Large intestine (tissue), 3 donors: ENCODE results near the gene MRPS14. TPM values are rescaled to one million over a fixed set of nuclear protein-coding genes. Genes with fewer than 3 reads are reported as not detected.

Experiments used
- DNase-seq, 2 donors: peaks; one replicate each; pipeline versions ENCODE4 v3.0.0 to v3.0.0-alpha.2; 2013
- H3K27ac ChIP-seq: one replicate; pipeline ENCODE4 v1.5.1; 2013; ENCODE audit warnings: low read length
- H3K27me3 ChIP-seq: 2 replicates; pipeline ENCODE4 v1.6.1; 2013; ENCODE audit warnings: low read length; ENCODE audit not compliant: control insufficient read depth, insufficient read depth
- H3K36me3 ChIP-seq: 2 replicates; pipeline ENCODE4 v1.6.1; 2013; ENCODE audit warnings: low read length; ENCODE audit not compliant: control insufficient read depth, insufficient read depth
- H3K4me1 ChIP-seq: one replicate; pipeline ENCODE4 v1.6.1; 2013; ENCODE audit warnings: low read length; ENCODE audit not compliant: control insufficient read depth, insufficient read depth
- H3K4me3 ChIP-seq: one replicate; pipeline ENCODE4 v1.5.1; 2013; ENCODE audit warnings: low read length
- H3K9me3 ChIP-seq: one replicate; pipeline ENCODE4 v1.6.1; 2013; ENCODE audit warnings: mild to moderate bottlenecking, low read depth, low read length, moderate library complexity; ENCODE audit not compliant: control insufficient read depth
- WGBS: methylation state at CpG from one replicate; pipeline ENCODE4 v1.1.5; 2013; ENCODE audit warnings: low lambda C conversion rate; ENCODE audit not compliant: insufficient coverage; 5-methylcytosine and 5-hydroxymethylcytosine counted together
- polyA plus RNA-seq: library from polyadenylated mRNA; unstranded; fragments of 120-200 nt; gene quantifications from one replicate; pipeline ENCODE4 v1.2.1, GENCODE V29; 2013

The MRPS14 gene
- polyA plus RNA-seq, 1 donor = 32.8 TPM

DNA sequence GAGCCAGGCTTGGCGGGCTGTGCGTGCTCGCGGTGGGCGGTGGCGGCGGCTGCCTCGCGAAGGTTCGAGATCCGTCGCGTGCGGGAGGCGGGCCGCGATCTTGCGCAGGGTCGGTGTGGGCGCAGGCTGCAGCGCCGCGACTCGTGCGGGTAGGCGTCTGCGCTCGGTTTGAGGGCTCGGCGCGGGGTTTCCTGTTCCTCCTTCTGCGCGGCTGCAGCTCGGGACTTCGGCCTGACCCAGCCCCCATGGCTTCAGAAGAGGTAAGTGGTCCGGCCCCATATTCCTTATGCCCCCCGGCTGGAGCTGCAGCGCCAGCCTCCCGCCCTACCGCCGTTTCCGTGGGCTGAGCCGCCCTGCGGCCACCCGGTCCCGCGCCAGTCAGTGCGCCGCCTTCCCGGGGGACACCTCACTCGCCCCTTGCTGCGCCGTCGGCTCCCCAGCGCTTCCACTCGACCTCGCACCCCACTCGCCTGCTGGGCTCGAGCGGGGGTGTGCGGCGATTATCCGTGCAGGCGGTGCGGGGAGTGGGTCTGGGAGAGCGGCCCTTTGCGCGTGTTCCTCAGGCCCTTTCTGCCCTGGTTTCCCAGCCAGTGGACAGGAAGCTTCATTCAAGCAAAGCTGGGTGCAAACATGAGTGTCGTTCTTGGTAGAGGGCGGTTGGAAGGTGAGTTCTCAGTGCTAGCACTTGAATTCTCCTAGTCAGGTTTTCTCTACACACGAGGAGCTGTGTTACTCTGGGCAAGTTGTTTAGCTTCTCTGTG, 23.1 kb downstream of the MRPS14 start, which contains the start of gene CACYBP:
Gene CACYBP (plus strand): TSS at position 12 of the 761 bp plus-strand sequence. CDS start 234 bp downstream, at position 246.
- H3K27ac ChIP-seq = peak within 1 kb of the TSS; percentile 91
- 3% methylated on average over 8 of the region's 71 CpGs for WGBS
- H3K27me3 ChIP-seq = no peaks in the 10 kb centered on the region
- no peak for DNase-seq
- no peaks in the 10 kb centered on the region for H3K9me3 ChIP-seq
- H3K36me3 ChIP-seq = peaks cover 6% of the 10 kb centered on the region
- peaks cover 14% of the 10 kb centered on the region for H3K4me1 ChIP-seq
- H3K4me3 ChIP-seq = peak within 1 kb of the TSS; percentile 86

DNA sequence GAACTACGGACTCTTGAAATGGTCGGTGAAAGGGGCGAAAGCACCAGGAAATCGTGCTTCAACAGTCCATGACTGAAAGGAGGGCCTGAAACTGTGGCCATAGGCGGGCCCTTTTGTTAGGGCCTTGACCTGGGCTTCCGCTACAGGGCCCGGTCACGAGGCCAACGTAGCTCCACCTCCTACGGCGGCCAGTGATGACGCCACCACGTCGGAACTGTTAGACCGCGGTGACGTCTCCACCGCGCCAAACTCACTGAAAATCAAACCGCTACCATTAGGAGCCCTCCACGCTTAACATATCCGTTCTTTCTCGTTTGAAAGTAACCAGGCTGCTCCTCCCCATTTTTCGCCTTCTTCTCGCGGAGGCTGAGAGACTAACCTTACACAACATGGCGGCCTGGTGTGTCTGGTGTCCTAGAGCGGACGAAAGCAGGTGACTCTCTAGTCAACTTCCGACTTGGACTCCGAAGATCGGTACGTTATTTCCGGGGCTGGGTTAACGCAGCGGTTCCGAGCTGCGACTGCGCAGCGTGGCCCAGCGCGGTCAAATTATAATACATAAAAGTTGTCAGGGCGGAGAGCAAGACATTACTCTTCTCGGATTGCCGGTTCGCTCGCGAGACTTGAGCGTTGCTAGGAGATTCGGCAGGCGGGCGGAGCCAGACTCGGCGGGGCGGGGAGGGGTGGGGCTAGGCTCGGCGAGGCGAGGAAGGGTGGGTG, 23.8 kb downstream of the MRPS14 start:
- peak; percentile 99 to 100 for DNase-seq

DNA sequence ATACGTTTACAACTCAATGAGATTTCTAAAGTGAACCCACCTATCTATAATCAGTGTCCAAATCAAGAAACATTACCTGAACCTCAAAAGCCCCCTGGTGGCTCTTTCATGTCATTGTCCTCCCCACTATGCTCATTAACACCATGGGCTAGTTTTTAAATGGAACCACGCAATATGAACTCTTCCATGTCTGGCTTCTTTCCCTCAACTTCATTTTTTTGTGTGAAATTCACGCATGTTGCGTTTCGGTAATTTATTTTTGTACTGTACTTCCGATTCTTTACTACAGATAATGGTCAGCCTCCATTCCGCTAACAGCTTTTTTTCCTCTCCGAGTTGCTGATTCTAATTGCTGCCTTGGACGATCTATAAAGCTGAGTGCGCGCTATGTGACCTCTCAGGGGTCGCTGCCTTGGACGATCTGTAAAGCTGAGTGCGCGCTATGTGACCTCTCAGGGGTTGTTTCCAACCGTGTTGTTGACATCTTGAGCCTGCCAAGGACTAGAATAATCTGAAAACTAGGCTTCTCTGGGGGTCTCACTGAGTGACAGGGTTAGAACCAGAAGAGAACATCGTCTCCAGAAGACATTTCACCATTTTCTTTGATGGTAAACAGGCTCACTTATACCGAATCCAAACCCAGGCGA, 24.5 kb downstream of the MRPS14 start:
- Histone ChIP-seq H3K27ac (peak overlapping the region; percentile 91), H3K36me3 (peaks cover 4% of the 10 kb centered on the region), H3K9me3 (no peaks in the 10 kb centered on the region), H3K4me1 (peaks cover 14% of the 10 kb centered on the region), H3K4me3 (peak overlapping the region; percentile 60), H3K27me3 (no peaks in the 10 kb centered on the region)
- DNase-seq = peak; percentile 56 to 75
- WGBS = 4% methylated on average over 7 of the region's 19 CpGs

More for the DNA sequence above, 23.8 kb downstream of the MRPS14 start:
- Histone ChIP-seq H3K4me3 (peak overlapping the region; percentile 60), H3K27me3 (no peaks in the 10 kb centered on the region), H3K9me3 (no peaks in the 10 kb centered on the region), H3K4me1 (peaks cover 14% of the 10 kb centered on the region), H3K36me3 (no peaks in the 10 kb centered on the region), H3K27ac (peak overlapping the region; percentile 91)
- no CpG with 5 or more reads among the region's 58 CpGs for WGBS

DNA sequence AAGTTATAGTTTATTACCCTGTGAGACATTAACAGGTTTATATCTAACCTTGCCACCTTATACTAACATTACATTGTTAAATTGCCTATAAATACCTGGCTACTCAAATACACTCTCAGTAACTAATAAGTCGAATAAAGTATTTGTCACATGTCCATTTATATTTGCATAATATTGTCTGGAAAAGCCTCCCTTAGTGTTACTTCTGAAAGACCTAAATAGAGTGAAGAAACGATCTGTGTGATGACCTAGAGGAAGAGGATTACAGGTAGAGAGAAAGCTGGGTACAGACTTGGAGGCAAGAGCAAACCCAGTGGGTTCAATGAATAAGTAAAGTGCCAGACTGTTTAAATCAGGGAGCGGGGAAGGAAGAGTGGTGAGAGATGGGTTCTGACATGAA, 26.2 kb downstream of the MRPS14 start:
- H3K27ac ChIP-seq = peak overlapping the region; percentile 91
- peak in 1 of 2 donors; percentile 64 for DNase-seq
- 71% methylated on average over 1 of the region's 3 CpGs for WGBS

DNA sequence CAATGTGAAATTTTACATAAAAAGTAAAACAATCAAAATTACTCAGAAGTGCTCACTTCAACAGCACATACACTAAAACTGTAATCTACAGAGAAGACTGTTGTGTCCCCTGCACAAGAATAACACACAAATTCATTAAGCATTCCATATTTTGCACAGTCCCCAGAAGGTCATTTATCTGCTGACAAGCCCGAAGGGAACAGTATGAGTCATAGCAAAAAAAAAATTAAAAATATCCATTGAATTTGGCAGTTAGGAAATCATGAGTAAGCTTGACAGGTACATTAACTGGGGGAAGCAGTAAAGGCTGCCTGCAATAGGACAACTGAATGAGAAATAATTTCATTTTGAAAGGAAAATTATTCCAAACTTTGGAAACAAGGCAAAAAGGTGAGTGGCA, 26.7 kb downstream of the MRPS14 start:
- H3K27ac ChIP-seq = peak overlapping the region; percentile 91
- H3K36me3 ChIP-seq = peaks cover 7% of the 10 kb centered on the region

More for the DNA sequence above, 26.2 kb downstream of the MRPS14 start:
- peaks cover 14% of the 10 kb centered on the region for H3K4me1 ChIP-seq
- H3K4me3 ChIP-seq = no peak overlapping the region
- no peaks in the 10 kb centered on the region for H3K9me3 ChIP-seq
- peaks cover 7% of the 10 kb centered on the region for H3K36me3 ChIP-seq
- H3K27me3 ChIP-seq = no peaks in the 10 kb centered on the region

DNA sequence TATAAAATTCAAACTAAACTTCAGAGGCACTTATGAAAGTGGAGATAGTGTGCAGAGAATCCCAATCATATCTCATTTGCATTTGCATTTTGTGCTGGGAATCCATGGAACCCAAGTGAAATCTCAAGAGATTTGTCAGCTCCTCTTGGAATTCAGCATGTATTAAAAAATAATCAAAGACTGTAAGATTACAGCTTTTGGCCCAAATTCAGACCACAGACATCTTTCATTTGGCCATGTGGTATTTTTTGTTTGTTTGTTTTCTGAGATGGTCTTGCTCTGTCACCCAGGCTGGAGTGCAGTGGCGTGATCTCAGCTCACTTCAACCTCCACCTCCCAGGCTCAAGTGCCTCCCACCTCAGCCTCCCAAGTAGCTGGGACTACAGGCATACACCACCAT, 27.3 kb downstream of the MRPS14 start:
- Histone ChIP-seq H3K4me3 (no peak overlapping the region), H3K27ac (no peak overlapping the region), H3K36me3 (peaks cover 9% of the 10 kb centered on the region), H3K4me1 (peaks cover 14% of the 10 kb centered on the region), H3K9me3 (no peaks in the 10 kb centered on the region), H3K27me3 (no peaks in the 10 kb centered on the region)
- DNase-seq = no peak
- WGBS = 100% methylated on average over 1 of the region's 1 CpG

More for the DNA sequence above, 26.7 kb downstream of the MRPS14 start:
- no peak overlapping the region for H3K4me3 ChIP-seq
- H3K27me3 ChIP-seq = no peaks in the 10 kb centered on the region
- no peaks in the 10 kb centered on the region for H3K9me3 ChIP-seq
- H3K4me1 ChIP-seq = peaks cover 14% of the 10 kb centered on the region
- DNase-seq = peak in 1 of 2 donors; percentile 45
- 57% methylated on average over 1 of the region's 1 CpG for WGBS

DNA sequence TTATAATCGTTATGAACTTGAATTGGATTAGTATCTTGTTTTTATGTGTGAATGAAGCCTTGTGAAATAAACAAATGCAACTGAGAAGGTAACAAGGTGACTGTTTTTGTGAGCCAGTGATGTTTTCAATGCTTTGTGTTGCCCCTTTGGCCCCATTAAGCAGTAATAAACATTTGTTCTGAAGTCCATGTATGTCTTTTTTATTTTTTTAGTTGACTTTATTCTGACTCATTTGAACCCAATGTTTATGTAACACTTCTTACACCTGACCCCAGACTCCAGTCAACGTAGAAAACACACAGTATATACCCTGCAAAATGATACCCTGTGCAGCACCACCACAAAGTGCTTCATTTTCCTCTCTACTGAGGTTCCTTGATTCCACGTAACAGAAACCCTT, 28.1 kb downstream of the MRPS14 start:
- Histone ChIP-seq H3K9me3 (no peaks in the 10 kb centered on the region), H3K27me3 (no peaks in the 10 kb centered on the region), H3K27ac (no peak overlapping the region), H3K36me3 (peaks cover 16% of the 10 kb centered on the region), H3K4me1 (peaks cover 14% of the 10 kb centered on the region), H3K4me3 (no peak overlapping the region)
- WGBS = 80% methylated on average over 1 of the region's 3 CpGs
- DNase-seq = peak in 1 of 2 donors; percentile 61

DNA sequence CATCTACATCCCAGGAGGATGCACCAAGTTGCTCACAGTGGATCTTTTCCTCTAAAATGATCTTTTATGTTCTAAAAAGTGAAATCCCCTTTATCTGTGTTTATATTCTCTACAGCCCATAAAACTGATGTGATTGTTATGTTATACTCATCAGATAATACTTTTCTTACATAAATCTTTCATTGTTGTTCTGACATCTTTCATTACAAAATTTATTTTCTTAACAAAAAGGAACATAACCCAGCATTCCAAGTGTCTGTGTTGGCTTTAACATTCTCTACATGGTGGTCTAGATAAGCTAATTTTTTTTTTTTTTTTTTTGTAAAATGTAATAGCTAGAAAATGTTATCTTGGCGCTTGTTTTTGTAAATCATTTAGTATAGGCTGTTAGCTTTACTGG, 31.8 kb downstream of the MRPS14 start:
- no peak overlapping the region for H3K27ac ChIP-seq
- peaks cover 25% of the 10 kb centered on the region for H3K36me3 ChIP-seq
- H3K9me3 ChIP-seq = no peaks in the 10 kb centered on the region
- H3K4me3 ChIP-seq = no peak overlapping the region
- H3K4me1 ChIP-seq = peaks cover 5% of the 10 kb centered on the region
- WGBS = no CpG with 5 or more reads among the region's 1 CpG
- no peaks in the 10 kb centered on the region for H3K27me3 ChIP-seq
- DNase-seq = no peak

DNA sequence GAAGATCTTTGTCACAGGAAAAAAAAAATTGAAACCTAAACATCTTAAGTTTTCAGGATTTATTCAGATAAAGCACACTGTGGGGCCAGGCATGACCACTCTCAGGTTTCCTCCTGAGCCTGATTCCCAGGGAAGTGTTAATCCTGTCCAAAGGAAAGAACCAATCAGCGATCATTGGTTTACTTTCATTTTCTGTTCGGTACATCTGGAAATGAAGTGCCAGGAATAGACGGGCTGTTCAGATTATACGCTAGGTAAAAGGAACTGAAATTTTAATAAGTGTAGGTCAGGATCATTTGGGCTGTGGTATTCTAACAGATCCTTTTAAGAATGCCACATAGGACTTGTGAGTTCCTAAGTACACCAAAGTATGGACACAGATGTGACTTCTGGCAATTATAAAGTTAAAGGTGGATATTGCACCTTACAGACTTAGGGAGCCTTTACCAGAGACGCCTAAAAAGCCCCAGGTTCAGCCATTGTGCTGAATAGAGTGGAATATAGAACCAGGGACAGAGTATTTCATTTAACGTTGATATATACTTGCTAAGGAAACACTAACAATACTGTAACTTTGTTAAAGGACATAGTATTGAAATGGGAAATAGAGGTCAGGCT, 32.7 kb downstream of the MRPS14 start:
- 63% methylated on average over 4 of the region's 6 CpGs for WGBS
- peaks cover 25% of the 10 kb centered on the region for H3K36me3 ChIP-seq
- H3K9me3 ChIP-seq = no peaks in the 10 kb centered on the region
- H3K27ac ChIP-seq = peak overlapping the region; percentile 47
- no peaks in the 10 kb centered on the region for H3K27me3 ChIP-seq
- peak overlapping the region; percentile 30 for H3K4me3 ChIP-seq
- DNase-seq = peak in 1 of 2 donors; percentile 44
- no peaks in the 10 kb centered on the region for H3K4me1 ChIP-seq
